HTERT RPE-1 (cell line): ENCODE results near the gene RGS6.

Source experiments
- in situ Hi-C: fragments of 300-500 bp; cut with MboI; formaldehyde crosslinking; loops from 4 replicates; pipeline ENCODE4 v1.14.3; 2020; ENCODE audit warnings: low sequenced_read_pairs

The RGS6 gene

DNA sequence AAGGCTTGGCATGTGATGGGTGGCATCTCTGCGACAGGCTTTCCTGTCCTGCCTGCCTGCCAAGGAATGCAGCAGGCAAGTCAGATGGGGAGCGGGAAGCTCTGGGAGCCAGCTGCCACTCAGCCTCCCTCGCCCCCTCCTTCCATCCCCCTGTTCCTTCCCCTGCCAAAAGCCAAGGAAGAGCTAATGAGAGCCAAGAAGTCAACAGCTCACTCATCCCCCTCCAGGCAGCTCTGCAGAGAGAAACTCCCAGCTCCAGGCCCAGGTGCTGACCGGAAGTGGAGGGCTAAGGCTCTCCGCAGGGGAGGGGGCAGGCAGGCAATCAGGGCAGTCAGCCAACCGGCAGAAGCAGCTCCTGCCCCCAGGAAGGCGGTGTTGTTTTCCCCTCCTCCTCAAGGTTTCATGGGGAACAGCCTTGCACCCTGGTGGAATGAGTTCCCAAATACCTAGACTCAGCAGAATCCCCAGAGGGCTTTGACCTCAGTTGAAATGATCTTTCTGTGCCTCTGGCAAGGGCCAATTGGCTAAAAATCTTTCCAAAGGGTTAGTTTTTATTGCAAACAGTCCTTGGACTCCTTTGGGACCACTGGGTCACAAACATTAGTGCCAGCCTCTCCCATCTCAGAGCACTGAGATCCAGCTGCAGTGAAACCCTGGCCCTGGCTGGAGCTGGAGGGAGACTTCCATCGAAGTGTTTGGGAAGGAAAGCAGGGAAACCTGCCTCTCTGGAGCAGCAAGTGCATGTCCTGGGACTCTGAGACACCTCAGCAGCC, 612.6 kb downstream of the RGS6 start:
- in situ Hi-C loops = no loop called here

DNA sequence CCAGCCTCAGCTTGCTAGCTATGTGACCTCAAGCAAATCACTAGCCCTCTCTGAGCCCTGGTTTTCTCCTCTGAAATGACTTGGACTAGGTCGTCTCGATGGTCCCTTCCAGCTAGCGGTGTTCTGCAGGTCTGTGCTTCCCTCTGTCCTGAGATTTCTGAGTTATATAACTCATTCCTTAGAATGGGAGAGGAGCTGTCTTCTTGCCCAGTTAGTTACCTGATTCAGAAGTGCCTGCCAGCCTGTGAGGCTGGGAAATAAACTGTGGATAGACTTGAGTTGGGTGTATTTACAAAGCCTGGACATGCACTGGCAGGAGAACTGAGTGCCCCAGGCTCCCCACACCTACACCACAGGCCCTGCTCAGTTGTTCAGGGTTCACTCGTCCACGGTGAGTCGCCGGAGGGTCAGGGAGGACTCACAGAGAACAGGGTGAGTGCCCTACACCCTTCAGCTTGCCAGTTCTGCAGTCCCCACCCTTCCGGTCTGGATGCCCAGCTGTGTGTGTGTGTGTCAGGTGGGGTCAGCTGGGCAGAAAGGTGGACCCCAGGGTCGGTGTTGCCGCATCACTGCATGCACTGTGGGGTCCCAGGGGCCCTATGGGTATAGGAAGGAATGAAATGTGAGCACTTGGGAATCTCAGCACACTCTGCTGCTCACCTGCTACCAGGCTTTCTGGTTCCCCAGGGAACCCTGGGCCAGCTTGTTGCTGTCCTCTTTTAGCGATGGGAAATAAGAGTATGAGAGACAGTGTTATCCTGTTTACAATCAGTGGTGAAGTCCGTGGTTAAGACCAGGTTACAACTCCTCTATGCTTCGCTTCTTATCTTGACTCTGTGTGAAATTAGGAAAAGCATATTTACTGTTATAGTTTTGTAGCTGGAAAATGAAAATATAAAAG, 613.4 kb downstream of the RGS6 start:
- in situ Hi-C loops = no loop called here

DNA sequence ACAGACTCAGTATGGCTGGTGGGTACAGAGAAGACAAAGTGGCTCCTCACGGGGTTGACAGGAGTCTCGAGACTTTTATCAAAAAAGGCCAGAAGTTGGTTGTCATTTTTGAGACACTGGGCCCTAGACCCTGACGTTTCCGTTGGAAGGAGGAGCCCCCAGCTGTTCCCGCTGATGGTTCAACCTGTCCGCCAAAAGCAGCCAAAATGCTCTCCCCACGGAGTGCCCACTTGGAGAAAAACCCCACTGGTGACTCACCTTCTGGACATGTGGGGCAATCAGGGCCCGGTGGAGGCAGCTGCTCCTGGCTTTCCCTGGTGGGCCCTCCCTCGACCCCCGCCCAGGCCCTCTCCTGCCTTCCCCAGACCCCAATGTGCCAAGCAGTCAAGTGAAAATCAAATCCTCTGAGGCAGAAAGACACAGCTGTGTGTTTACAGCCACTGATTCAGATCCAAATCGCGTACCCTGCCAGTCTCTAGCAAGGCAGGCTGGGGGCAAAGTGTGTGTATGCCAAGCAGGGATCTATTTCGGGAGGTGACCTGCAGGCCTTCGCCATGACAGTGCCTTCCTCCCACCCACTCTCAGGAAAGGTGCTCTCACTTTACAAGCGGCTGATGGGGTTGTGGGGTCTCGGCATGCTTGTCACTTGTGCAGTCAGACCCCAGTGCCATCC, 614.3 kb downstream of the RGS6 start:
- in situ Hi-C loops = no loop called here

DNA sequence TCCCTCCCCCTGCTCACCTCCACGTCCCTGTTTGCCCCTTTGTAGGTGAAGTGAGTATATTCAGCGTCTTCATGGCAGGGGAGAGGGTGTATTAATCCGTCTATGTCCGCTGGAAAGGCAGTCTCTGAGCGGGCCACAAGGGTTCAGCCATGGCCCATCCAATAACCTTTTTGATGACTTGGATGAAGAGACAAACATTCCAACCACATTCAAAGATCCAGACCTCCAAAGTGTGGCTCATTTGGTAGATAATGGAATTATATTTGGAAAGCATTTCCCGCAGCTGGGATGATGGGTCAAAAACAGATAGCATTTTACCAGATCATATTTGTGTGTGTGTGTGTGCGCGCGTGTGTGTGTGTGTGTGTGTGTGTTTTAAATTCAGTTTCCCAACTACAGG, 615.8 kb downstream of the RGS6 start:
- in situ Hi-C loops = no loop called here

DNA sequence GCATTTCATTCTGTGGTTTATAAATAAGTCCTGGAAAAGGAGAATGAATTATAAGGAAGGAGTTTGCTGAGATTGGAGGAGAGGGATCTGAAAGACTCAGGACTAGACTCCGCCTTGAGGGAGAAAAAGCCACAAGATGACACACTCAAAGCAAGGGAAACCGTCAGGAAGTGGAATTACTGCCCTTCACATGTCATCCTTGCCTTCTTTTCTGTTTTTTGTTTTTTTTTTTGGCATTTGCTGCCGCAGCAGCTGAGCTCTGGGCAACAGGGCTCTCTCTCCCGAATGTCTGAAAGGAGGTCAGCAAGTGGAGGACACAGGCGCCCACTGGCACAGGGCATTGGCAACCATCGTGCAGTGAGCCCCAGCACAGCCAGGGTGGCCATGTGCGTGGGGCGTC, 616.8 kb downstream of the RGS6 start:
- in situ Hi-C loops = no loop called here

DNA sequence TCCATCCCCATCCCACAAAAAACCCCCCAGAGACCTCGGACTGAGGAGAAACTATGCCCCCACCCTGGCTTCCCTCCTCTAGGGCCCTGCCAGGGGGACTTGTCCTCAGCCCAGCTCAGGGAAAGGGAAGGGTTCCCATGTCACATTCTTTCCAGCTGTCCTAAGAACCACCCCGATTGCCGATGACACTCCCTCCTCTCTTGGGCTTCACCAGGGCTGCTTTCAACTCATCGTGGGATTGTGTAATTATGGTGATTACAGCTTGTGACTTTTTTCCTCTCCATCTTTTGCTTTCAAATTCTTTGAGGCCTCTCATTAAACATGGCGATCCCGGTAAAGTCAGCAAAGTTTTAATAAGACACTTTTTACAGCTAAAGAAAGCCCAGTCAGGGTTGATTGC, 617.6 kb downstream of the RGS6 start:
- in situ Hi-C loops = no loop called here

DNA sequence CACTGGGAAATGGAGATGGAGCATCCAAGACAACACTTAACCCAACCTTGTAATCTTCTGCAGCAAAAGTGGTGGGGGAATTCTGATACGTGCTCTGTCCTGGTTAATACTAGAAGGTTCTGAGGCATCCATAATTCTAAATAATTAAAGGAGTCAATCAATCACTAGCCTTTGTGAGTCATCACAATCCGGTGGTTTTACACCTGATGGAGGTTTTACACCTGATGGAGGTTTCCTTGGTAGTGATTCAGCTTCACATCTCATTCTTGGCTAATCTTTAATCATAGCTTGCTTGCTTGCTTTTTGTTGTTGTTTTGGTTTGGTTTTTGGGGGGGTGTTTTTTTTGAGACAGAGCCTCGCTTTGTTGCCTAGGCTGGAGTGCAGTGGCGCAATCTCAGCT, 618.3 kb downstream of the RGS6 start:
- in situ Hi-C loops = no loop called here

DNA sequence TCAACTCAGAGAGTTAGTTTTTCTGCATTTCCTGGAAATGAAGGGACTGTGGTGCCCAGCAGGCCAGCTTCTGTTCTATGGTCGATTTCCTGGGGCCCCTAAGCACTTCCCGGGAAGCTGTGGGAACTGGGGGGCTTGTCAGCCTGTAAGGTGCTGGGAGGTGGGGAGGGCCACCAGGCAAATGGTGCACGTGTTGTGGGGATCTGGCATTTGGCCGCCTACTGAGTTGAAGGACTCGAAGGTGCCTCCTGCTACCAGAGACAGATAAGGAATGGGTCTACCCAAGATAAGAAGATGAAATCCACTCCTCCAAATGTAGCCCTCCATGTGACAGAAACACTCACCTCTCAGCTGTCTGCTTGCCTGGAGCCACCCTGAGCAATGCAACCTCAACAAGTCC, 620.0 kb downstream of the RGS6 start:
- in situ Hi-C loops = no loop called here

DNA sequence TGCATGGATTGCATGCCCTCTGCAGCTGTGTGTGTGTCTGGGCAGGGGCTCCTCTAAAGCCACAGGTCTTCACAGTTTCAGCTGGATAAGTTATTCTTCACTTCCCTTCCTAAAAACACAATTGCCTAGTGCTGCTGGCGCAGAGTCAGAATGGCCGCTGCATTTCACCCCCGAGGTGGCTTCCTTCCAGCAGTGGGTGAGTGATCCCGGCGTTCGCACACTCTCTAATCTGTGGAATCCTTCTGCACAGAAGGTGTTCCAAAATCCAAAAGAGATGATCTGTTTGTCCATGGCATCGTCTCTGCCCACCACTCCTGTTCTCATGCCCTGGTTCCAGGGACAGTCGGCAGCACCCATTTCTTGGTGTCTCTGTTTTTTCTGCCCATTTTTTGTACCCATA, 620.9 kb downstream of the RGS6 start:
- in situ Hi-C loops = no loop called here

DNA sequence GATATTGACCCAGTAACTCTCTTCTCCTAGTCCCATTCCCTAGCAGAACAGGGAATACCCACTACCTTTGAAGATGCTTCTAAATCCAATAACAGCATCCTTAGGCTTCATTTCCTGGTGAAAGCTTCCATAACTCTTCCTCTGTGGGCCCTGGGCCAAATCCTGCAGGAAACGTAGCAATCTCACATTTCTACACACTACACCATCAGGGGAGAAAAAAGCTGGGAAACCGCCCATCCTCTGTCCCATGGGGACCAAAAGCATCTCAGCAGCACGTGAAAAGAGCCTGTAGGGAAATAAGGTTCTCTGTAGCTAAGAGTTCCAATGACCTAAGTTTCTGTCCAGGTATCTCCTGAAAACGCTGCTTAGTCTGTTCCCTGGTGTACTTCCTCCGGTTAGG, 621.4 kb downstream of the RGS6 start:
- in situ Hi-C loops = no loop called here

DNA sequence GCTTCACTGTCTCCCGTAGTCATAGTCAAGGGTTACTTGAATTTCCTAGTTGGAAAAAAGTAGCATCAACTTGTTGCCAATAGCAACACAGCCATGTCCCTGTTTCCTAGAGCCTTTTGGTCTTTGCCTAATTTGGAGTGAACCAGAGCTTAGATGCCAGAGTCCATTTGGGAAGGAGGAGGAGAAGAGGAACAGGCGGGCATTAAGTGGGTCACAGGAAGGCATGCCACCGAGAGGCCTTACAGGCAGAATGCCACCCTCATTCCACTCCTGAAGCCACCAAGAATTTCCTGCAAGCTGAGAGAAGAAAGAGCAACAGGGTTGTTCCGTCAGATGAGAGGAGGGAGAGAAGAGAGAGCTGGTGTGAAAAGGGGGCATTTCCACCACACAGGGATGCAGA, 622.2 kb downstream of the RGS6 start:
- in situ Hi-C loops = no loop called here

DNA sequence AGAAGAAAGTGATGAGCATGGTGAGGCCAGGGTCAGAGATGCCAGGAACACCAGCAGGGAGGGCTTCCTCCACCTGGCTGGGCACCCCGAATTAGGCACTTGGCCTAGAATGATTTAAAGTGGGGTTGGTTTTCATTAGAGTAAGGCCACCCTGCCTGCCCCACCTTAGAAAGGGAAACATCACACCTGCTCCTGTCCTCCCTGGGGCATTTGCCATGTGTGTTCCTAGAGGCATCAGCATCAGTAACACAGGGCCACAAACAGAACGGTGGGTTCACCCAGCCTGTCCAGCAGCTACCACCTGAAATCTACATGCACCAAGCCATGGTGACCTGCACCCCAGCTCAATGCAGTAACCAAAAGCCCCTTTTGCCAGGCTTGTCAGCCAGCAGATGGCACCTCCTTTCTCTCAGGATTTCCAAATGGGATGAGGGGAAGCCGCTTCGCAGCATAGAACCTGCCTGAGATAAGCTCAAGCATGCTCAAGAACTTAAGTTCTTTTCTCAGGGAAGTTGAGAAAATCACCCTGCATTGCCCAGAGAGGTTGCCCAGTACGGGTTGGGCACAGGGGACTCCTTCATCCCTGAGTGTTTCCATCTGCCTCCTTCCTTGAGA, 622.9 kb downstream of the RGS6 start:
- in situ Hi-C loops = no loop called here

DNA sequence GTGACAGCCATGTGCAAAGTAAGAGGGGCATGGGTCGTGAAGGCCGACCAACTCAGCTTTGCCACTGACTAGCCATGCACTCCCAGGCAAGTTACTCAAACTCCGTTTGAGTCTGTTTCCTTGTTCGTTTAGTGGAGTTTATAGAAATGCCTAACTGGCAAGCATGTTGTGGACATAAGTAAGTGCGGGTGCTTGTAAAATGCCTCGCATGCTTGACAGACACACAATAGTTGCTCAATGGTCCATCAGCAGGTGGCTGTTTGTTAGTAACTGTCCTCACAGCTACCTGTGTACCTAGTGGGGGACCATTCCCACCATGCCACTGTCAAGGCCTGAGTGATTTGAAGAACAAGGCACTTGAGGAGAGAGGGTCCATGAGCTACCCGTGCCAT, 623.4 kb downstream of the RGS6 start:
- in situ Hi-C loops = no loop called here

DNA sequence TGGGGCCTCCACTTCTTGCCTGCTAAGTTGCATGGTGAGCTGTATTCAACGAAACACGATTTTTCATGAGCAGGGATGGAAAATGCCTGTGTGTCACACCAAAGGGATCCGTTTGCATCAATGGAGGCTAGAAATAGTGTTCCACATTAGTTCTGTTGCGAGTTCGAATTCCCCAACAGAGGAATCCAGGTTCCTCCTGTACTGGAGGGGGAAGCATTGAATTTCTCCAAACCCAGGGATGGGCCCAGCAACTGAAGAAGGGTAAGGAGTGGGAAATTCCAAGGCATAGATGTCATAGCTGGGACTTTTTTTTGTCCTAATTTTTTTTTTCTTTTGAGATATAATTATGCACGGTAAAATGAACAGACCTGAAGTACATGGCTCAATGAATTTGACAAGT, 625.4 kb downstream of the RGS6 start:
- in situ Hi-C loops = no loop called here

DNA sequence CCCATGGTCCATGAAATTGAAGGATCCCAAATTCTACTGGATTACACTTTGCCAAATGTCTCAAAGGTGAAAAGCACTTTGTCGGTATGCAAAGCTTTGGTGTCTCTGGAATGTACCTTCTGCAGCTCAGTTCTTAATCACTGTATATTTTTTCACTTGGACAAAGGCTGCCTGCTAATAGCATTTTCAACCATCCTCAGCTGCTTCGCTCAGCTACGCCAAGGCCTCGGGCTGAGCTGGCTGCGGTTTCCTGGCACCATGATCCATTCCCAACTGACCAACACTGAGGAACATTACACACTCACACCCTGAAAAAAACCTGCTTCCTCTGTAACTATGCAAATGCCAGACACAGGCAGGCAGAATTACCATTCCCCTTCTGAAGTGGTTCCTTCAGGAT, 626.5 kb downstream of the RGS6 start:
- in situ Hi-C loops = no loop called here

DNA sequence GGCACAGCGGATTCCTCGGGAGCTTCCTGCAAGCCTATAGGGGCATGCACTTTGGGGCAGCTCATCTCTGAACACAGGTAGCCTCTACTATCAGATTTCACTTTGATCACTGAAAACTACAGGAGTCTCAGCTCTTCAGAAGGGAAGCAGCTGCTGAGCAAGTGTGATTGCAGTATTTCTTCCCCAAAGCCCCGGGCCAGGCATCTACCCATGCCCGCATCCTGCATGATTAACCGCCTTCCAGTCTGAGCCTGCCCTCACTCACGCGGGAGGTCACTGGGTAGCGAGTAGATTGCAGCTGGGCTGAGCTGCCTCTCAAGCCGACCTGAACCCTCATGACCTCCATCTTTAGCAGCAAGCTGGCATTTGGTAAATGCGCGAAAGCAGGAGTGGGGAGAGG, 627.0 kb downstream of the RGS6 start:
- in situ Hi-C loops = no loop called here

DNA sequence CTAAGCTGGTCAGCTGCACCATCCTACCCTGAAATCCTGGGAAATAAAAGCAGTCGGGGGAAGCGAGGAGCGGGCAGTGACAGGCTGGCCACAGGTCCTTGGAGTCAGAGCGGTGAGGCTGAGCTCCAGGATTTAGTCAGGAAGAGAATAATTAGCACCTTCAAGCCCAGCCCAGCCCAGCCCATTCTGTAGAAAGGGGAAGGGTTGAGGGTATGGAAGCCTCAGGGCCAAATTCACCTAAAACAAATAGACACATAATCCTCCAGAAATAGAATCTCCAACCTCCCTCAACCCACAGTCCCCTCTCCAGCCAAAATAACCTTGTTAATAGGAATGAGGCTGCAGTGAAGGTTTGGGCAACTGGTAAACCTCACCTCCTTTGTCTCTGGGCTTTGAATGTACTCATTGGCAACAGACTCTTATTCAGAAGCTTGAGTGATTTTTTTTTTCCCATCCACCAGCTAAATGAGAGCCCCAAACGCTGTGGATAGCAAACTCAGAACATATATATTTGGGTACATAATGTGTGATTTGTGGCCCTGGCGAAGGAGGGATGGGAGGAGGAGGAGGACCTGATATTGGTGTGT, 627.5 kb downstream of the RGS6 start:
- in situ Hi-C loops = no loop called here

DNA sequence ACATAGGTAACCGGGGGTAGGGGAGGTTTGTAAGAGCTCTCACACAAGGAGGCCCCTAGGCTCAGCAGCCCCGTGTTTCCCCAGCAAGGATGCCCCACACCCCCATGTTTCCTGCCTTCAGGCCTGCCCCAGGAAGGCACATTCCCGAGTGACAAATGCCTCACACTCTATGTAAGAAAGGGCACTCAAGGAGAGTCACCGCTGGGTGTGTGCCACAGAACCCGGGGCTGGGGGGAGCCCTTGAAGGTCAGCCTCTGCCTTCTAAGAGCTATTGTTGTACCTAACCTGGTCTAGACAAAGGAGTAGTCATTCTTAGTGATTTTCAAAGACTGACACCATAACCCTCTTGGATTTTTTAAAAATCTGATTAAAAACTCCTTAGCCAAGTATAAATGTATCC, 628.1 kb downstream of the RGS6 start:
- in situ Hi-C loops = no loop called here

DNA sequence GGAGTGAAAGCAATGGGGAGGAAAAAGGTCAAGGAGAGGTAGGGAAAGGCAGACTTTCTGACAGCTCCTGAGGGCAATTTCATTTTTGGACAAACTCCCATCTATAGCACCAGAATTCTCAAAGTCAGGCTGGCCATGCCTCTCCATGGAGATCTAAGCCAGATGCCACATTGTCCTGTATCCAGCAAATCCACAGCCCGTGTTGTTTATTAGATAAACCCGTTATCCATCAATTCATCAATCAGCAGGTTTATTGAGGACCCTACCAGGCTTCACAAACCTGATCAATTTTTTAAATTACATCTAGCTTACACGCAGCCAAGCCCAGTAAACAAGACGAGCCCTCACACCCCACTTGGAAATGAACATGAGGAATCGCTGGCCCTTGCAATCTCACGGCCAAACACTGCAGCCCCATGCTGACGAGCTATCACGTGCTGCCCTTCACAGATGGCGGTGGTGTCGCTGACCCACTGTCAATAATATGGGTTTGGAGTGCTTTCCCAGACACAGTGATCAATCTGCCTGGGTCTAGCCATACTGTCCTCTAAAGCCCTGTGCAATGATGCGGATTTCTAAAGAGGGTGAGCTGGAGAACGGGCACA, 628.8 kb downstream of the RGS6 start:
- in situ Hi-C loops = no loop called here

DNA sequence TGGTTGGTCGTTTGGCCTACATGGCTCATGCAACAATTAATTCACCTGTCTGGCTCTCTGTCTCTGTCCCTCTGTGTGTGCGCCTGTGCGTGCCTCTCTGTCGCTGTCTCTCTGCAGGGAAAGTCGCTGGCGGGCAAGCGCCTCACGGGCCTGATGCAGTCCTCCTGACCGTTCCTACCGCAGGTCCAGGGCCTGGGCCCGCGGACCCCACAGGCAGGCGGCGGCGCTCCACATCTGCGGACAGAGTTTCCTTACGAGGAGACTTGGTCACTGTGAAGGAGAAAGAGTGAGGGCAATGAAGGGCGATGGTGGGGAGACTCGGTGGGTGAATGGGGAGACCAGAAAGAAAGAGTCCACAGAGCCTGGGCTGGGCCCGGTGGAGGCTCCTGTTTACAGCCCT, 630.1 kb downstream of the RGS6 start:
- in situ Hi-C loops = no loop called here

DNA sequence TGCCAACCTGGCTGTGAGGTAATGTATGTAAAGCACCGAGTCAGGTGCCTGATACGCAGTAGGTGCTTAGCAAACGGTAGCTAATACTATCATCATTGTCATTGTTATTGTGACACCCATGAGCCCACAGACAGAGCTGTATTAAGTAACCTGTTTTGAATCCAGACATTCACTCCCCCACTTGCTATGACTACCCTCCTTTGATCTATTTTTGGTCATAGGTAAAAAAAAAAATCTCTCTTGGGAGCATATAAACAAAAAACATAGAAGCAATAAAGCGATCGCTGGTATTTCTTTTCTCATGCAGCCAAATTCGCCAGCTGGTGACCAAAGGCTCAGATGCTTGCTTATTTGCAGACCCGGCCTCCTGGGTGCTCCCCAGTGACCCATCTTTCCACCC, 631.4 kb downstream of the RGS6 start:
- in situ Hi-C loops = no loop called here
